GM12878 (cell line): ENCODE data around the gene DIP2C. TPM values are rescaled to one million over a fixed set of nuclear protein-coding genes. Genes with fewer than 3 reads are reported as not detected.
A peak's percentile ranks its signal among the peaks of the same experiment; 100 is the strongest.

Experiments
- ATAC-seq: fragments of 200-7000 bp; cut with Tn5 transposase; 3 replicates; pipeline ENCODE4 v1.9.1; 2020; ENCODE audit warnings: mild to moderate bottlenecking, moderate library complexity
- BruUV-seq: library from RNA; stranded (reverse); fragments of 400-500 nt; replicated peaks from 2 replicates; lab custom pipeline; 2021; lab: Mats Ljungman, UMichigan
- CTCF ChIA-PET: fragments of 300-600 bp; sonication (Branson Sonifier 250); formaldehyde crosslinking; extraction: SDS; loops from one replicate; lab custom pipeline; 2021; ENCODE audit warnings: inconsistent platforms; lab: Yijun Ruan, JAX
- POLR2A ChIA-PET: fragments of 350-600 bp; formaldehyde crosslinking; extraction: SDS; loops from one replicate; lab custom pipeline; 2021; ENCODE audit warnings: inconsistent platforms; lab: Charles Lee
- RAD21 ChIA-PET: fragments of 300-600 bp; sonication (Branson Sonifier 250); formaldehyde crosslinking; loops from one replicate; lab custom pipeline; 2023; ENCODE audit warnings: antibody characterized with exemption; ENCODE audit not compliant: unreplicated experiment; lab: Charles Lee
- SMC1A ChIA-PET: fragments of 300-600 bp; sonication (Branson Sonifier 250); formaldehyde crosslinking; loops from one replicate; lab custom pipeline; 2023; ENCODE audit not compliant: unreplicated experiment, uncharacterized antibody; lab: Charles Lee
- DNase-seq: peaks from one replicate; pipeline ENCODE4 v3.0.0-alpha.2; 2011; ENCODE audit warnings: low read depth, low spot score
- FAIRE-seq: peaks from 3 replicates; lab custom pipeline; 2011; peaks lifted over from hg19 to GRCh38; lab: Jason Lieb, UNC
- H2AFZ ChIP-seq: 2 replicates; pipeline ENCODE4 v1.6.0; 2011; ENCODE audit warnings: low read depth, low read length, control low read depth; ENCODE audit not compliant: control insufficient read depth
- H3K27ac ChIP-seq: 2 replicates; pipeline ENCODE4 v1.5.1; 2011; ENCODE audit warnings: control low read depth; ENCODE audit not compliant: control insufficient read depth, insufficient read depth
- H3K27me3 ChIP-seq, 2 experiments: replicated peaks in 1 of 2; 2 replicates each; pipeline versions ENCODE4 v1.6.0 to v1.6.1; 2011; ENCODE audit warnings: low read length in 1 of 2; ENCODE audit not compliant: control insufficient read depth in 2 of 2, insufficient read depth in 2 of 2
- H3K36me3 ChIP-seq, 2 experiments: 2 replicates each; pipeline ENCODE4 v1.5.1; 2011; ENCODE audit warnings: low read length in 1 of 2; ENCODE audit not compliant: control insufficient read depth in 2 of 2, insufficient read depth in 2 of 2
- H3K4me1 ChIP-seq: 2 replicates; pipeline ENCODE4 v1.6.1; 2011; ENCODE audit warnings: mild to moderate bottlenecking, low read length, moderate library complexity, mixed read lengths; ENCODE audit not compliant: control insufficient read depth, insufficient read depth
- H3K4me2 ChIP-seq: 2 replicates; pipeline ENCODE4 v1.6.0; 2011; ENCODE audit warnings: control low read depth; ENCODE audit not compliant: control insufficient read depth, insufficient read depth
- H3K4me3 ChIP-seq: fragments of 200-600 bp; sonication (generic); 2 replicates; pipeline ENCODE4 v1.5.1; 2016
- H3K79me2 ChIP-seq: 2 replicates; pipeline ENCODE4 v1.6.0; 2011; ENCODE audit warnings: low read length; ENCODE audit not compliant: control insufficient read depth, insufficient read depth
- H3K9ac ChIP-seq: 2 replicates; pipeline ENCODE4 v1.8.0; 2011; ENCODE audit warnings: low read length, control low read depth, mixed read lengths; ENCODE audit not compliant: control insufficient read depth, insufficient read depth
- H3K9me3 ChIP-seq: replicated peaks from 3 replicates; pipeline ENCODE4 v1.5.1; 2011; ENCODE audit warnings: mild to moderate bottlenecking, low read length; ENCODE audit not compliant: control insufficient read depth, insufficient read depth
- H4K20me1 ChIP-seq: 2 replicates; pipeline ENCODE4 v1.6.0; 2011; ENCODE audit not compliant: control insufficient read depth, insufficient read depth
- MEF2B ChIP-seq: fragments of 450-650 bp; IDR thresholded peaks from 2 replicates; pipeline ENCODE4 v1.6.1; 2018; ENCODE audit warnings: mild to moderate bottlenecking, moderate library complexity; ENCODE audit not compliant: partially characterized antibody, poor library complexity, severe bottlenecking
- WGBS: methylation state at CpG from one replicate; pipeline ENCODE4 v1.1.6; 2016; ENCODE audit warnings: low lambda C conversion rate; ENCODE audit not compliant: insufficient replicate concordance, insufficient coverage; ENCODE audit errors: missing lambda C conversion rate; 5-methylcytosine and 5-hydroxymethylcytosine counted together
- in situ Hi-C: fragments of 300-500 bp; cut with MboI; formaldehyde crosslinking; loops from 9 replicates; pipeline ENCODE4 v1.14.3; 2018; ENCODE audit warnings: mixed read lengths
- intact Hi-C: fragments of 100-400 bp; cut with micrococcal nuclease; formaldehyde crosslinking; loops from one replicate; pipeline ENCODE4 v1.14.2; 2022; ENCODE audit not compliant: unreplicated experiment
- polyA plus RNA-seq, 11 experiments: library from polyadenylated mRNA; depleted of rRNA in 4 of 11; unstranded in 6 of 11; stranded (reverse) in 5 of 11; fragments of >200 nt; fragmentation: Nextera tagmentation in 4 of 11; fragmentation: Illumina TruSeq in 1 of 11; extraction: Ambion mirVana in 4 of 11; extraction: Trizol in 1 of 11; gene quantifications; 1 replicate in 1 of 11; 2 replicates in 10 of 11; pipeline versions ENCODE4 v1.2.1 to v1.2.3, GENCODE V29; 2011 to 2016; ENCODE audit warnings: inconsistent platforms in 2 of 11, missing spikeins in 2 of 11, low read depth in 1 of 11
- total RNA-seq, 4 experiments: library from RNA; depleted of rRNA in 3 of 4; stranded (reverse); fragments of >200 nt in 3 of 4; fragmentation: Illumina TruSeq in 1 of 4; extraction: Trizol in 1 of 4; gene quantifications; 2 replicates each; pipeline versions ENCODE4 v1.2.1 to v1.2.3, GENCODE V29; 2013 to 2021
- TF ChIP-seq, protein P1 (sequence below): fragments of 450-650 bp; IDR thresholded peaks from 2 replicates; pipeline ENCODE4 v1.6.1; 2017; ENCODE audit warnings: mild to moderate bottlenecking, moderate library complexity

Gene DIP2C
- total and polyA plus RNA-seq, 10 of the 15 experiments (the other 5 are each of a cell fraction or from before 2014, with no cell fraction given), result 0.01 to 0.10 (median 0.06) TPM

DNA sequence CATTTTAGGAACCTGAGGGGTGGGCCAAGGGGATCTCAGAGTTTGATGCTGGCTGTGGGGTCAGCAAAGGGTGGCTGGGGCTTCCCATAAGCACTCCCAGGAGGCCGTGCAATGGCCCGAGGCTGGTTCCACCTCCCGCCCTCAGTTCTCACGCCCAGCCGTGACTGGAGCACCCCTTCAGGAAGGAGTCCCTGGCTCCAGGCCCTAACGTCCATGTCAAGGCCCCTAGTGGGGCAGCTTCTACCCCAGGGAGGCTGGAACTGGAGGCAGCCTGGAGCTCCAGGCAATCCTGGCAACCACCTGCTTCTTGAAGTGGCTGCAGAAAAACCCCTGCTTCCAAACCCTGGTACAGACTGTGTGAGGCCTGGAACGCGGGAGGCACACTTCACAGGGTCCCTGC, 165.5 kb downstream of the DIP2C start:
- H3K79me2 ChIP-seq, result no peaks in the 10 kb centered on the region
- FAIRE-seq (no peak), ATAC-seq (no peak), DNase-seq (no peak)
- no peak overlapping the region for H3K27ac ChIP-seq
- H3K4me3 ChIP-seq, result no peak overlapping the region
- peaks cover 0 to 1% of the 10 kb centered on the region in 2 experiments; a peak in 2 of 4 replicates for H3K27me3 ChIP-seq
- in situ Hi-C loops (no loop called here), intact Hi-C loops (no loop called here)
- ChIA-PET POLR2A (no interaction called here), CTCF (interaction anchor here (1.6 kb wide), 1 partner anchor 11 kb away, joined by 3 read pairs; no protein-coding TSS in a partner anchor), RAD21 (no interaction called here), SMC1A (no interaction called here)
- H3K4me1 ChIP-seq, result no peaks in the 10 kb centered on the region
- H4K20me1 ChIP-seq, result no peaks in the 10 kb centered on the region
- H3K9me3 ChIP-seq, result no peaks in the 10 kb centered on the region
- BruUV-seq, result no TSS peak
- no peaks in the 10 kb centered on the region for H3K36me3 ChIP-seq
- no peak overlapping the region for H2AFZ ChIP-seq
- no peak overlapping the region for H3K4me2 ChIP-seq
- TF ChIP-seq, protein P1, sequence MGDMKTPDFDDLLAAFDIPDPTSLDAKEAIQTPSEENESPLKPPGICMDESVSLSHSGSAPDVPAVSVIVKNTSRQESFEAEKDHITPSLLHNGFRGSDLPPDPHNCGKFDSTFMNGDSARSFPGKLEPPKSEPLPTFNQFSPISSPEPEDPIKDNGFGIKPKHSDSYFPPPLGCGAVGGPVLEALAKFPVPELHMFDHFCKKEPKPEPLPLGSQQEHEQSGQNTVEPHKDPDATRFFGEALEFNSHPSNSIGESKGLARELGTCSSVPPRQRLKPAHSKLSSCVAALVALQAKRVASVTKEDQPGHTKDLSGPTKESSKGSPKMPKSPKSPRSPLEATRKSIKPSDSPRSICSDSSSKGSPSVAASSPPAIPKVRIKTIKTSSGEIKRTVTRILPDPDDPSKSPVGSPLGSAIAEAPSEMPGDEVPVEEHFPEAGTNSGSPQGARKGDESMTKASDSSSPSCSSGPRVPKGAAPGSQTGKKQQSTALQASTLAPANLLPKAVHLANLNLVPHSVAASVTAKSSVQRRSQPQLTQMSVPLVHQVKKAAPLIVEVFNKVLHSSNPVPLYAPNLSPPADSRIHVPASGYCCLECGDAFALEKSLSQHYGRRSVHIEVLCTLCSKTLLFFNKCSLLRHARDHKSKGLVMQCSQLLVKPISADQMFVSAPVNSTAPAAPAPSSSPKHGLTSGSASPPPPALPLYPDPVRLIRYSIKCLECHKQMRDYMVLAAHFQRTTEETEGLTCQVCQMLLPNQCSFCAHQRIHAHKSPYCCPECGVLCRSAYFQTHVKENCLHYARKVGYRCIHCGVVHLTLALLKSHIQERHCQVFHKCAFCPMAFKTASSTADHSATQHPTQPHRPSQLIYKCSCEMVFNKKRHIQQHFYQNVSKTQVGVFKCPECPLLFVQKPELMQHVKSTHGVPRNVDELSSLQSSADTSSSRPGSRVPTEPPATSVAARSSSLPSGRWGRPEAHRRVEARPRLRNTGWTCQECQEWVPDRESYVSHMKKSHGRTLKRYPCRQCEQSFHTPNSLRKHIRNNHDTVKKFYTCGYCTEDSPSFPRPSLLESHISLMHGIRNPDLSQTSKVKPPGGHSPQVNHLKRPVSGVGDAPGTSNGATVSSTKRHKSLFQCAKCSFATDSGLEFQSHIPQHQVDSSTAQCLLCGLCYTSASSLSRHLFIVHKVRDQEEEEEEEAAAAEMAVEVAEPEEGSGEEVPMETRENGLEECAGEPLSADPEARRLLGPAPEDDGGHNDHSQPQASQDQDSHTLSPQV, result no peak
- peak; percentile 30 for TF ChIP-seq MEF2B
- H3K9ac ChIP-seq, result no peak overlapping the region
- 45% methylated on average over 8 of the region's 8 CpGs for WGBS
